GM12878 (cell line): Measurements from ENCODE around the gene NUP205. TPM values are rescaled to one million over a fixed set of nuclear protein-coding genes. Genes with fewer than 3 reads are reported as not detected.

Source experiments
- ATAC-seq: fragments of 200-7000 bp; cut with Tn5 transposase; 3 replicates; pipeline ENCODE4 v1.9.1; 2020; ENCODE audit warnings: mild to moderate bottlenecking, moderate library complexity
- BruUV-seq: library from RNA; stranded (reverse); fragments of 400-500 nt; replicated peaks from 2 replicates; lab custom pipeline; 2021; lab: Mats Ljungman, UMichigan
- CTCF ChIA-PET: fragments of 300-600 bp; sonication (Branson Sonifier 250); formaldehyde crosslinking; extraction: SDS; loops from one replicate; lab custom pipeline; 2021; ENCODE audit warnings: inconsistent platforms; lab: Yijun Ruan, JAX
- POLR2A ChIA-PET: fragments of 350-600 bp; formaldehyde crosslinking; extraction: SDS; loops from one replicate; lab custom pipeline; 2021; ENCODE audit warnings: inconsistent platforms; lab: Charles Lee
- RAD21 ChIA-PET: fragments of 300-600 bp; sonication (Branson Sonifier 250); formaldehyde crosslinking; loops from one replicate; lab custom pipeline; 2023; ENCODE audit warnings: antibody characterized with exemption; ENCODE audit not compliant: unreplicated experiment; lab: Charles Lee
- SMC1A ChIA-PET: fragments of 300-600 bp; sonication (Branson Sonifier 250); formaldehyde crosslinking; loops from one replicate; lab custom pipeline; 2023; ENCODE audit not compliant: unreplicated experiment, uncharacterized antibody; lab: Charles Lee
- DNase-seq: peaks from one replicate; pipeline ENCODE4 v3.0.0-alpha.2; 2011; ENCODE audit warnings: low read depth, low spot score
- FAIRE-seq: peaks from 3 replicates; lab custom pipeline; 2011; peaks lifted over from hg19 to GRCh38; lab: Jason Lieb, UNC
- H2AFZ ChIP-seq: 2 replicates; pipeline ENCODE4 v1.6.0; 2011; ENCODE audit warnings: low read depth, low read length, control low read depth; ENCODE audit not compliant: control insufficient read depth
- H3K27ac ChIP-seq: 2 replicates; pipeline ENCODE4 v1.5.1; 2011; ENCODE audit warnings: control low read depth; ENCODE audit not compliant: control insufficient read depth, insufficient read depth
- H3K27me3 ChIP-seq, 2 experiments: replicated peaks in 1 of 2; 2 replicates each; pipeline versions ENCODE4 v1.6.0 to v1.6.1; 2011; ENCODE audit warnings: low read length in 1 of 2; ENCODE audit not compliant: control insufficient read depth in 2 of 2, insufficient read depth in 2 of 2
- H3K36me3 ChIP-seq, 2 experiments: 2 replicates each; pipeline ENCODE4 v1.5.1; 2011; ENCODE audit warnings: low read length in 1 of 2; ENCODE audit not compliant: control insufficient read depth in 2 of 2, insufficient read depth in 2 of 2
- H3K4me1 ChIP-seq: 2 replicates; pipeline ENCODE4 v1.6.1; 2011; ENCODE audit warnings: mild to moderate bottlenecking, low read length, moderate library complexity, mixed read lengths; ENCODE audit not compliant: control insufficient read depth, insufficient read depth
- H3K4me2 ChIP-seq: 2 replicates; pipeline ENCODE4 v1.6.0; 2011; ENCODE audit warnings: control low read depth; ENCODE audit not compliant: control insufficient read depth, insufficient read depth
- H3K4me3 ChIP-seq: fragments of 200-600 bp; sonication (generic); 2 replicates; pipeline ENCODE4 v1.5.1; 2016
- H3K79me2 ChIP-seq: 2 replicates; pipeline ENCODE4 v1.6.0; 2011; ENCODE audit warnings: low read length; ENCODE audit not compliant: control insufficient read depth, insufficient read depth
- H3K9ac ChIP-seq: 2 replicates; pipeline ENCODE4 v1.8.0; 2011; ENCODE audit warnings: low read length, control low read depth, mixed read lengths; ENCODE audit not compliant: control insufficient read depth, insufficient read depth
- H3K9me3 ChIP-seq: replicated peaks from 3 replicates; pipeline ENCODE4 v1.5.1; 2011; ENCODE audit warnings: mild to moderate bottlenecking, low read length; ENCODE audit not compliant: control insufficient read depth, insufficient read depth
- H4K20me1 ChIP-seq: 2 replicates; pipeline ENCODE4 v1.6.0; 2011; ENCODE audit not compliant: control insufficient read depth, insufficient read depth
- CHD1 ChIP-seq: IDR thresholded peaks from 2 replicates; pipeline ENCODE4 v1.6.1; 2012; ENCODE audit warnings: low read depth, low read length, improper control_type of control experiment
- ELK1 ChIP-seq: IDR thresholded peaks from 2 replicates; pipeline ENCODE4 v1.6.1; 2012; ENCODE audit warnings: low read depth, low read length, improper control_type of control experiment
- FOXM1 ChIP-seq: IDR thresholded peaks from 2 replicates; pipeline ENCODE4 v1.6.1; 2012; ENCODE audit warnings: low read depth, mild to moderate bottlenecking, inconsistent platforms, low read length, moderate library complexity
- IKZF1 ChIP-seq: fragments of 450-650 bp; conservative IDR thresholded peaks from 2 replicates; pipeline ENCODE4 v1.6.1; 2017; ENCODE audit warnings: antibody characterized with exemption, mild to moderate bottlenecking
- IKZF2 ChIP-seq, 2 experiments: fragments of 450-650 bp; IDR thresholded peaks; 2 replicates each; pipeline ENCODE4 v1.6.1; 2017; ENCODE audit warnings: mild to moderate bottlenecking in 2 of 2, moderate library complexity in 2 of 2
- IRF4 ChIP-seq: IDR thresholded peaks from 2 replicates; pipeline ENCODE4 v1.6.1; 2011; ENCODE audit warnings: low read depth, low read length
- MEF2A ChIP-seq: IDR thresholded peaks from 2 replicates; pipeline ENCODE4 v1.6.1; 2011; ENCODE audit warnings: low read depth, mild to moderate bottlenecking, low read length, moderate library complexity; ENCODE audit not compliant: insufficient read depth
- MTA2 ChIP-seq: fragments of 450-650 bp; IDR thresholded peaks from 2 replicates; pipeline ENCODE4 v1.6.1; 2016; ENCODE audit warnings: low read depth, mild to moderate bottlenecking, moderate library complexity
- PRDM15 ChIP-seq: fragments of 450-650 bp; formaldehyde crosslinking; IDR thresholded peaks from 2 replicates; pipeline ENCODE4 v1.4.0; 2020; ENCODE audit warnings: mild to moderate bottlenecking, moderate library complexity
- RCOR1 ChIP-seq: conservative IDR thresholded peaks from 2 replicates; pipeline ENCODE4 v1.6.1; 2012; ENCODE audit warnings: low read depth, low read length, improper control_type of control experiment
- SMARCA5 ChIP-seq: fragments of 450-650 bp; IDR thresholded peaks from 2 replicates; pipeline ENCODE4 v1.6.1; 2017; ENCODE audit warnings: mild to moderate bottlenecking
- SP1 ChIP-seq: IDR thresholded peaks from one replicate; pipeline ENCODE4 v1.6.1; 2011; ENCODE audit warnings: low read depth, low read length
- SREBF2 ChIP-seq: IDR thresholded peaks from 2 replicates; pipeline ENCODE4 v1.6.1; 2012; ENCODE audit warnings: mild to moderate bottlenecking, low read length
- STAT1 ChIP-seq: fragments of 450-650 bp; conservative IDR thresholded peaks from 2 replicates; pipeline ENCODE4 v1.6.1; 2014; ENCODE audit warnings: antibody characterized with exemption, mild to moderate bottlenecking
- TBL1XR1 ChIP-seq: IDR thresholded peaks from 2 replicates; pipeline ENCODE4 v1.6.1; 2012; ENCODE audit warnings: low read depth, low read length, improper control_type of control experiment
- TCF7 ChIP-seq: IDR thresholded peaks from 2 replicates; pipeline ENCODE4 v1.6.1; 2014; ENCODE audit warnings: antibody characterized with exemption, borderline replicate concordance
- WGBS: methylation state at CpG from one replicate; pipeline ENCODE4 v1.1.6; 2016; ENCODE audit warnings: low lambda C conversion rate; ENCODE audit not compliant: insufficient replicate concordance, insufficient coverage; ENCODE audit errors: missing lambda C conversion rate; 5-methylcytosine and 5-hydroxymethylcytosine counted together
- in situ Hi-C: fragments of 300-500 bp; cut with MboI; formaldehyde crosslinking; loops from 9 replicates; pipeline ENCODE4 v1.14.3; 2018; ENCODE audit warnings: mixed read lengths
- intact Hi-C: fragments of 100-400 bp; cut with micrococcal nuclease; formaldehyde crosslinking; loops from one replicate; pipeline ENCODE4 v1.14.2; 2022; ENCODE audit not compliant: unreplicated experiment
- polyA plus RNA-seq, 11 experiments: library from polyadenylated mRNA; depleted of rRNA in 4 of 11; unstranded in 6 of 11; stranded (reverse) in 5 of 11; fragments of >200 nt; fragmentation: Nextera tagmentation in 4 of 11; fragmentation: Illumina TruSeq in 1 of 11; extraction: Ambion mirVana in 4 of 11; extraction: Trizol in 1 of 11; gene quantifications; 1 replicate in 1 of 11; 2 replicates in 10 of 11; pipeline versions ENCODE4 v1.2.1 to v1.2.3, GENCODE V29; 2011 to 2016; ENCODE audit warnings: inconsistent platforms in 2 of 11, missing spikeins in 2 of 11, low read depth in 1 of 11
- total RNA-seq, 4 experiments: library from RNA; depleted of rRNA in 3 of 4; stranded (reverse); fragments of >200 nt in 3 of 4; fragmentation: Illumina TruSeq in 1 of 4; extraction: Trizol in 1 of 4; gene quantifications; 2 replicates each; pipeline versions ENCODE4 v1.2.1 to v1.2.3, GENCODE V29; 2013 to 2021
- TF ChIP-seq, protein P1 (sequence below): fragments of 450-650 bp; IDR thresholded peaks from 2 replicates; pipeline ENCODE4 v1.6.1; 2017; ENCODE audit warnings: low read depth, mild to moderate bottlenecking, moderate library complexity

NUP205 gene
- total and polyA plus RNA-seq, 10 of the 15 experiments (the other 5 are each of a cell fraction or from before 2014, with no cell fraction given): 41.4 to 110 (median 85.9) TPM

GRCh38 chr7:135510592-135511183, 47.0 kb upstream of the NUP205 start:
- ATAC-seq: no peak
- Histone ChIP-seq H3K4me2 (peak overlapping the region; percentile 100), H3K4me1 (no peaks in the 10 kb centered on the region), H3K27ac (no peak overlapping the region), H4K20me1 (no peaks in the 10 kb centered on the region), H3K27me3 (no peaks in the 10 kb centered on the region), H3K79me2 (peaks cover 41% of the 10 kb centered on the region), H3K4me3 (peak overlapping the region; percentile 94), H3K9me3 (no peaks in the 10 kb centered on the region), H3K36me3 (no peaks in the 10 kb centered on the region), H2AFZ (peak overlapping the region; percentile 97), H3K9ac (peak overlapping the region; percentile 98)
- SMC1A ChIA-PET: interaction anchor here (1.0 to 1.4 kb wide), 3 partner anchors 51 to 134 kb away, joined by 3 to 13 read pairs (median 5); no protein-coding TSS in a partner anchor
- POLR2A ChIA-PET: no interaction called here
- RAD21 ChIA-PET: interaction anchor here (1.0 kb wide), 1 partner anchor 134 kb away, joined by 6 read pairs; no protein-coding TSS in a partner anchor
- in situ Hi-C loops: loop anchor here (5.0 kb wide), 1 partner anchor 47 kb away; the partner anchor contains the start of gene NUP205
- FAIRE-seq: no peak
- 4% methylated on average over 17 of the region's 17 CpGs for WGBS
- DNase-seq: peak; percentile 4
- BruUV-seq: no TSS peak
- intact Hi-C loops: loop anchor here (1.0 to 5.0 kb wide), 4 partner anchors 47 to 230 kb away; partner anchors contain the start of genes NUP205 and STMP1
- CTCF ChIA-PET: interaction anchor here (0.6 to 1.6 kb wide), 11 partner anchors 10 to 237 kb away, joined by 3 to 16 read pairs (median 4); no protein-coding TSS in a partner anchor
- TF ChIP-seq MEF2A (no peak), TCF7 (no peak), ELK1 (no peak), CHD1 (no peak), PRDM15 (CRISPR knock-in tag) (no peak), STAT1 (no peak), FOXM1 (no peak), IKZF1 (no peak), SP1 (no peak), MTA2 (peak; percentile 9; the same call in 1 of the 2 replicates), IKZF2 (IDR thresholded peaks at IDR 0.05) (no peak), SMARCA5 (peak; percentile 23; the same call in 1 of the 2 replicates), TBL1XR1 (no peak), SREBF2 (no peak), IRF4 (no peak), RCOR1 (no peak)
- TF ChIP-seq, protein P1, sequence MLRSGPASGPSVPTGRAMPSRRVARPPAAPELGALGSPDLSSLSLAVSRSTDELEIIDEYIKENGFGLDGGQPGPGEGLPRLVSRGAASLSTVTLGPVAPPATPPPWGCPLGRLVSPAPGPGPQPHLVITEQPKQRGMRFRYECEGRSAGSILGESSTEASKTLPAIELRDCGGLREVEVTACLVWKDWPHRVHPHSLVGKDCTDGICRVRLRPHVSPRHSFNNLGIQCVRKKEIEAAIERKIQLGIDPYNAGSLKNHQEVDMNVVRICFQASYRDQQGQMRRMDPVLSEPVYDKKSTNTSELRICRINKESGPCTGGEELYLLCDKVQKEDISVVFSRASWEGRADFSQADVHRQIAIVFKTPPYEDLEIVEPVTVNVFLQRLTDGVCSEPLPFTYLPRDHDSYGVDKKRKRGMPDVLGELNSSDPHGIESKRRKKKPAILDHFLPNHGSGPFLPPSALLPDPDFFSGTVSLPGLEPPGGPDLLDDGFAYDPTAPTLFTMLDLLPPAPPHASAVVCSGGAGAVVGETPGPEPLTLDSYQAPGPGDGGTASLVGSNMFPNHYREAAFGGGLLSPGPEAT: no peak
